ENCODE measurements around the gene PRADC1. TPM values are rescaled to one million over a fixed set of nuclear protein-coding genes. Genes with fewer than 3 reads are reported as not detected.

Gene PRADC1
- total RNA-seq, 3 donors from 2014 or later = 21.6 to 49.6 (median 25.6) TPM

- Histone ChIP-seq H3K9me3 (no peaks in the 10 kb centered on the region), H3K4me1 (peaks cover 0 to 5% of the 10 kb centered on the region in 2 donors), H3K36me3 (no peaks in the 10 kb centered on the region), H3K27me3 (no peaks in the 10 kb centered on the region), H3K27ac (peak overlapping the region in 1 of 2 donors; percentile 38), H3K4me3 (peak overlapping the region in 2 of 3 donors; percentile 52 to 70)
- TF ChIP-seq POLR2A (IDR thresholded peaks at IDR 0.05) (no peak), CTCF (IDR thresholded peaks at IDR 0.05) (no peak), POLR2AphosphoS5 (IDR thresholded peaks at IDR 0.05) (no peak)
- DNase-seq (ENCODE audit: low spot score in 2 of 2) = peak in 1 of 2 donors; percentile 61
- intact Hi-C loops (cut with DNase I; ENCODE audit: low total_unique reads) = no loop called here
Observed at GRCh38 chr2:73268830-73269685, 36.0 kb upstream of the PRADC1 start.

GRCh38 chr2:73268366-73268829 is 35.4 kb upstream of the PRADC1 start:
- H3K4me3 ChIP-seq = peak overlapping the region in 2 of 3 donors; percentile 52 to 70
- peaks cover 0 to 5% of the 10 kb centered on the region in 2 donors for H3K4me1 ChIP-seq
- H3K36me3 ChIP-seq = no peaks in the 10 kb centered on the region
- no peaks in the 10 kb centered on the region for H3K9me3 ChIP-seq
- peak overlapping the region in 1 of 2 donors; percentile 38 for H3K27ac ChIP-seq
- DNase-seq (ENCODE audit: low spot score in 2 of 2) = no peak
- intact Hi-C loops (cut with DNase I; ENCODE audit: low total_unique reads) = no loop called here
- no peaks in the 10 kb centered on the region for H3K27me3 ChIP-seq
- TF ChIP-seq POLR2A (IDR thresholded peaks at IDR 0.05) = no peak
- TF ChIP-seq CTCF (IDR thresholded peaks at IDR 0.05) = no peak
- no peak for TF ChIP-seq POLR2AphosphoS5 (IDR thresholded peaks at IDR 0.05)

GRCh38 chr2:73267008-73267407 is 34.0 kb upstream of the PRADC1 start:
- no peak for DNase-seq (ENCODE audit: low spot score in 2 of 2)
- Histone ChIP-seq H3K9me3 (no peaks in the 10 kb centered on the region), H3K27me3 (no peaks in the 10 kb centered on the region), H3K4me1 (peaks cover 0 to 5% of the 10 kb centered on the region in 2 donors), H3K36me3 (no peaks in the 10 kb centered on the region), H3K4me3 (no peak overlapping the region), H3K27ac (no peak overlapping the region)
- TF ChIP-seq POLR2AphosphoS5 (IDR thresholded peaks at IDR 0.05) = no peak
- no peak for TF ChIP-seq CTCF (IDR thresholded peaks at IDR 0.05)
- TF ChIP-seq POLR2A (IDR thresholded peaks at IDR 0.05) = no peak
- intact Hi-C loops (cut with DNase I; ENCODE audit: low total_unique reads) = loop anchor here (1.0 kb wide), 1 partner anchor 20 kb away; no protein-coding TSS in a partner anchor

GRCh38 chr2:73266061-73266901 is 33.2 kb upstream of the PRADC1 start:
- no peak for TF ChIP-seq POLR2AphosphoS5 (IDR thresholded peaks at IDR 0.05)
- TF ChIP-seq POLR2A (IDR thresholded peaks at IDR 0.05) = no peak
- TF ChIP-seq CTCF (IDR thresholded peaks at IDR 0.05) = no peak
- no peaks in the 10 kb centered on the region for H3K36me3 ChIP-seq
- intact Hi-C loops (cut with DNase I; ENCODE audit: low total_unique reads) = no loop called here
- no peak for DNase-seq (ENCODE audit: low spot score in 2 of 2)
- peaks cover 0 to 5% of the 10 kb centered on the region in 2 donors for H3K4me1 ChIP-seq
- H3K4me3 ChIP-seq = no peak overlapping the region
- H3K27me3 ChIP-seq = no peaks in the 10 kb centered on the region
- no peak overlapping the region for H3K27ac ChIP-seq
- H3K9me3 ChIP-seq = no peaks in the 10 kb centered on the region

Data from breast epithelium (tissue), 4 donors.